Occipital lobe (tissue), 2 donors: ENCODE results near the gene MYDGF. TPM values are rescaled to one million over a fixed set of nuclear protein-coding genes. Genes with fewer than 3 reads are reported as not detected.
A peak's percentile ranks its signal among the peaks of the same experiment; 100 is the strongest.
"Not testable (repeated sequence)": the region's sequence is repeated elsewhere in the genome, so short reads cannot be mapped to it uniquely, and the experiment has no call there.

Experiments used
- DNase-seq: peaks from one replicate; lab custom pipeline; 2025; lab: John Stamatoyannopoulos, UW
- total RNA-seq: library from RNA; depleted of rRNA; stranded (reverse); fragments of >200 nt; gene quantifications from one replicate; pipeline ENCODE4 v1.2.3, GENCODE V29; 2014

MYDGF gene
- total RNA-seq, 1 donor from 2014 or later: 37.9 TPM

DNA sequence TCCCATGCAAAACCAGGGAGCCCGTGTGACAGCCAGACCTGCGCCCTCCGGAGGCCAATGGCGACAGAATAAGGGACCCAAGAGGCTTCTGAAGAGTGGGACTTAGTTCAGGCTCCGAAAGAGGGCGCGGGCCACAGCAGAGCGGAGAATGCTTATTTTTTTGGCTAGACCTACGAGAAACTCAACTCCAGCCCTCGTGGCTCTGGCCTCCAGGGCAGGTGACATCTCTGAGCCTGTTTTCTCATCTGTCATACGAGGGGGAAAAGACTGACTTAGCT lies 30.5 kb upstream of the MYDGF start:
- DNase-seq: no peak

DNA sequence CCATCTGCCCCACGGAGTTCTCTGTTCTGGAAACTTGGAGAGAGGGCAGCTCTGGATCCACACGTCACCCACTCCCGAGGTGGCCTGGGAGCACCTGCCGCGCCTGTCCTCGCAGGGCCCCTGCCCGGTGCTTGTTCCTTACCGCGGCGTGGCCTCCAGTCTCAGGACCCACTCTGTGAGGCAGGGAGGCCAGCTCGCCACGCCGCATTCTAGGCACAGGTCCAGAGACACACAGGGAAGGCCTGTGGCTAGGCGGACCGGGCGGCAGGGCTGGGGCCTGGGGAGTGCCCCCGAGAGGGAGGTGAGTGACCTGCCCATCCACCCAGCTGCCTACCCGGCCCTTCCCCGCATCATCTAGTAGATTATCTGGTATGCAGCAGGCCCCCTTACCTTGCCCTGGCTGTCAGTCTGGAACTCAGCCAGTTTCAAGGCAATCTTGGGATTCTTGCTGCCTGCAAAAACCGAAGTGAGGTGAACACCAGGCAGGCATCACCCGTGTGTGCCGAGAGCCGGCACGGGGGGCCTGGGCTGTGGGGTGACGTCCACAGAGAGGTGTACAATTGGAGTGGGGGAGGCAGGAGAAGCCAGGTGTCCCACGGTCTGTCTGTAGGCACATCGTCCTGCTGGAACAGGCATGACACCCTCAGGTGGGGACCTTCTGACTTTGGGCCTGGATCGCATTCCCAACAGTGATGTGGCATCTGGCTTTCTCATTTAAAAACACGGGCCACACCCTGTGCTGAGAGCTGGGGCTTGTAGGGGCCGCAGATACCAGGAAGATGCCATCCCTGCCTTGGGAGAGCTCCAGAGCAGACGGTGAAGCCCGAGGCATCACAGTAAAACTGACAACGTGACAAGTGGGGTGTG lies 29.9 kb upstream of the MYDGF start:
- no peak for DNase-seq

DNA sequence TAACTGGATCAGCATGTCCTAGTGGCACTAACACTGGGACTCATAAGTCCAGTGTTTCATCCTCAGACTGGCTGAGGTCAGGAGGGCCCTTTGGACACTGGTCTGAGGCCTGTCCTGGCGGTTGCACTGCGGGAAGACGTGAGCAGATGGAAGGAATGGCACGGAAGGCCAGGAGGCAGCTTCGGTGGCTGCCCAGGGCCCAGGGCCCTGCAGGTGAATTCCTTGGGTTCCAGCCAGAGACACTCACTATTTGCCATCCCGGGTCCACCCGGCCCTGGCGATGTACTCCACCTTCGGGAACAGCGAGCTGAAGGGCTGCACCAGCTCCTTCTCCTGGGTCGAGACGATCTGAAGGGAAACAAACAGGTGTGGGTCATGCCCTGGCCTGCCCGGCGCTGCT lies 27.2 kb upstream of the MYDGF start:
- no peak for DNase-seq

DNA sequence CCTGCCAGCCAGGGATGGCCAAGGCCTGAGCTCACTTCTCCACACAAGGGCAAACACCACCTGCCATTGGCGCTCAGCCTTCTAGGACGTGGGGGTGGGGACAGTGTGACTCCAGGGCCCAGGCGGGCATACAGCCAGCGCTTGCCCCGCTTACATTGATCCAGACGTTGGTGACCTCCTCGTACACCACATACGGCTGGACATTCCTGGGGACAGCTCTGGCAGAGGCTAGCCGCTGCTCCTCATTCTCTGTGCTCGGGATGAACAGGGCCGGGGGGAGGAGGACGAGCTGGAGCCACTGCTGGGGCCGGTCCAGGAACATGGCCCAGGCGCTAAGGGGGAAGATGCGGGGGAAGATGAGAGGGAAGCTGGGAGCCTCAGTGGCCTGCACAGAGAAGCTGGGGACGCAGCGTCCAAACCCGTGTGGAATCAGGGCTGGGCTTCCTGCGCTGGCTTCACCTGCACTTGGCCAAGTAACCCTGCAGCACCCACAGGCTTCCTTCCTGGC lies 25.1 kb upstream of the MYDGF start:
- DNase-seq: no peak

DNA sequence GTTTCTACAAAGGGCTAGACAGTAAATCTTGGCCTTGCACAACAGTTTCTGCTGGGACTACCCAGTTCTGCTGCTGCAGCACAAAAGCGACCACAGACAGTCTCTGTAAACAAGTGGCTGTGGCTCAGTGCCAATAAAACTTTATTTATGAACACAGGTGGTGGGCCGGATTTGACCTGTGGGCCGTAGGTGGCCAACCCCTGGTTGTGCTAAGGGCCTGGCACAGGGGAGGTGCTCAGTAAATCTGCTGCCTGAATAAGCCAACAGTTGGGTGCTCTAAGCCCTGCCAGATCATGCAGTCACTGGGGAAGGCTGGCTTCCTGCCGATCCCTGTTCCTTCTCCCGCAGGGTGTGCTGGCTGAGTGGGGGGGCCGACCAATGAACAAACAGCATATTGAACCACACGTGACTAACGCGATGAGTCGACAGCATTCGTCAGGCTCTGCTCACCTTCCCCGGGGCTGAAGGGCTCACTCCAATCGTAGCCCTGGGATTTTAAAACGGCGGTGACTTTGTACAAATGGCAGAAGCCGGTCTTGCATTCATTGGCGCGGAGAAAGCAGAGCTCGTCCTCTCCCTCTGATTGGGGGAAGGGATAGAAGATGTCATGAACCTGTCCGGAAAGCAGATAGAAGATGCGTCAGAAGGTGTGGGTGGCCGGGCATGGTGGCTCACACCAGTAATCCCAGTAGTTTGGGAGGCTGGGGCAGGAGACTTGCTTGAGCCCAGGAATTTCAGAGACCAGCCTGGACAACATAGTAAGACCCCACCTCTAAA lies 24.3 kb upstream of the MYDGF start:
- peak; percentile 46 for DNase-seq

DNA sequence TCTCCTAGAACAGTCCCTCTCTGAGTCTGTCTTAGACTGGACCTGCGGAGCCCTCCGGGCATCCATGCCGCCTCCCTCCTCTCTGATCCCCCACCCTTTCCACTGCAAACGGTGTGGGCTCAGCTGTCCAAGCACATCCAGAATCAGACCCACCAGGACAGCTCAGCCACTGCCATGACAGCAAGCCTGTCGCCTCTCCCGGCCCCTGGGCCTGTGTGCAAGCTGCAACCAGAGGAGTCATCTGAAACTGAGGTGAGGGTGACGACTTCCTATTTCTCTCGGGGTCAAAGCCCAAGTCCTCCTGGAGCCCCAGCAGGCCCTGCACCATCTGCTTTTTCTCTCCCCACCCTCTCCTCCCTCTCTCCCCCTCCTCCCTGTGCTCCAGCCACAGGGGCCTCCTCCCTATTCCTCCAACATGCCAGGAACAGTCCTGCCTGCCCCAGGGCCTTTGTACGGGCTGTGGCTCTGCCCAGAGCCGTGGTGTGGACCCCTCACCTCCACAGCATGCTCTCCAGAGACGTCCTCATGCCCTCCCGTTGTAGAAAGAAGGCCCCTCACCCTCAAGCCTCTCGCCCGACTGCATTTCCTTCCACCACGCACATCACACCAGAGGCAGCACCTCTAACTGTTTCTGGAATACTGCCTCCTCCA lies 23.5 kb upstream of the MYDGF start:
- DNase-seq: no peak

DNA sequence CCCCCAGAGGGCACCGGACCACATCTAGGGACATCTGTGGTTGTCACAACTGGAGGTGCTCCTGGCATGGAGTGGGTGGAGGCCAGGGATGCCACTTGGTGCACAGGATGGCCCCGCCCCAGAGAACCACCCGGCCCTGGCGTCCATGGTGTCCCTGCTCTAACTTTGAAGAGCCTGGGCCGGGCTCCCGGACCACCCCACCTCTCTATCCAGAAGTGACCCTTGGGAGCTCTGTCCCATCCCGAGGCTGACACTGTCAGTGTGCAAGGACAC lies 22.9 kb upstream of the MYDGF start:
- no peak for DNase-seq

DNA sequence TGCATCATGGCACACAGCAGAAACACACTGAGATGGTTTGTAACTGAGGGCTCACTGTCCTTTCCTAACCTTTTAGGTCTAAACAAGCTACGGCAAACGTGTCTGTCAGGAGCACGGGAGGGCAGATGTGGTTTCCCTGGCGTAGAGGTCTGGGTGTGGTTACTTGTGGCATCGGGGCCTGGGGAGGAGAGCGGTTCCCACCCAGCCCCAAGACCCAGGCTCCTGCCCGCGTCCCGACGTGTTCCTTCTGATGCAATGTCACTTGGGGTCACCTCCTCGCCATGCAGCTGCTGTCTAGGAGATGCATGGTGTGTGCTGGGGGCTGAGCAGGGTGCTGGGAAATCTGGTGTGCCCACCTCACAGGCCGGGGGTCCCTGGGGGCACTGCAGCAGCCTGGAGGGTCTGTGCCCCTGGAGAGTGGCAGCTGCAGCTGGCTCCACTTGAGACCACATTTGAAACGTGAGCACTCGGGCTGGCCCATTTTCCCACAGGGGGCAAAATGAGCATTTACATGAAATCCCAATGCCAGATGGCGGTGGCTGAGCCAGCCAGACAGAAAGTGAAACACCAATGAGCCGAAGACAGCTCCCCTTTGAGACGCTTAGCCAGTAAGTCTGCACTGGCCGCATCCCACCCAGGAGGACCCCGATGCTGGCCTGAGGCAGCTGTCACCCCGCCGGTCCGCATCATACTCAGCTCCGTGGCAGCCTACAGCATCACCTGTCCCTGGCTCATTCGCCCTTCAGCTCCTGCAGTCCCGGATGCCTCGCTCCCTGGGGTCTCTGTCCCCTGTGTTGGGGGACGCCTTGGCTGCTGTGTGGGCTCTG lies 22.3 kb upstream of the MYDGF start:
- DNase-seq: no peak

DNA sequence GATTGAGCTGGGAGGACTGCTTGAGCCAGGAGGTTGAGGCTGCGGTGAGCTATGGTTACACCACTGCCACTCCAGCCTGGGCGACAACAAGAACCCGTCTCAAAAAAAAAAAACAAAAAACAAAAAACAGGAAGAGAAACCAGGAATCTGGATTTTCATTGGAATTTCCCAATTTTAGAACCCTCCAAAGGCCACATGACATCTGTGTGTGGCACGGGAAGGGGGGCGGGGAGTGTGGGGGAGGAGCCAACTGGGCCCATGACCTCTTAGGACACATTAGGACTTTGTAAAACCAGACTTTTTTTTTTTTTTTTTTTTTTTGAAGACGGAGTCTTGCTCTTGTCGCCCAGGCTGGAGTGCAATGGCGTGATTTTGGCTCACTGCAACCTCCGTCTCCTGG lies 21.2 kb upstream of the MYDGF start:
- DNase-seq: no peak

DNA sequence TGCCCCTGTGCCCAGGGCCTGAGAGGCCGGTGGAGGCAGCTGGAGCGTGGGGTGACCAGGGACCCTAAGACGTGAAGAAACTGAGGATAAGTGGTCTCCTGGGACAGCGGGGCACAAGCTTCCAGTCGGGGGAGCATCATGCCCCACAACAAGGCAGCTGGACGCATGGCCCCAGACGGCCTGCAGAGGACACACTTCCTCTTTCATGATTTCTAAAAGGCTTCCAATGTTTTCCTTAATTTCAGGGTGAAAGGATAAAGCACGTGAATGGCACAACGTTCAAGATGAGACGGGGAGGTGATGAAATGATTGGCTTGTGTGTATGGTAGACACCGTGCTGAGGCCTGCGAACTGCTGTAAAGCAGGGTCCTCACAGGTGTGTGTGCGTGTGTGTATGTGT lies 20.2 kb upstream of the MYDGF start:
- no peak for DNase-seq

DNA sequence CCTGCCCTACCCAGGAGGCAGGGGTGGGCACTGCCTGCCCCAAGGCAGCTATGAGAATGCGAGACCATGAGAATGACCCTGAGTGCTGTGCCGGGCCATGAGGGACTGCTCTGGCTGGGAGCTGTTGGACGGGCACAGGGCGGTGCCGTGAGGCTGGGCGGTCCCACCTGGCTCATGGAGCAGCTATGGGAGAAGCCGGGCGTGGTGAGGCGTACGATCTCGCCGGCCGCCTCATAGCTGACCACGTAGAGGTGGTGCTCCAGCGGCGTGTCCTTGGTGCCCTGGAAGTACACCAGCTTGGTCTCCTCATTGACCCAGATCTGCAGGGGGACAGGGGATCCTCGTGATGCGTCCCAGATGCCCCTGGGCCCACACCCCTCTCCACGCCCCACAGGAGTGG lies 19.3 kb upstream of the MYDGF start:
- DNase-seq: no peak

DNA sequence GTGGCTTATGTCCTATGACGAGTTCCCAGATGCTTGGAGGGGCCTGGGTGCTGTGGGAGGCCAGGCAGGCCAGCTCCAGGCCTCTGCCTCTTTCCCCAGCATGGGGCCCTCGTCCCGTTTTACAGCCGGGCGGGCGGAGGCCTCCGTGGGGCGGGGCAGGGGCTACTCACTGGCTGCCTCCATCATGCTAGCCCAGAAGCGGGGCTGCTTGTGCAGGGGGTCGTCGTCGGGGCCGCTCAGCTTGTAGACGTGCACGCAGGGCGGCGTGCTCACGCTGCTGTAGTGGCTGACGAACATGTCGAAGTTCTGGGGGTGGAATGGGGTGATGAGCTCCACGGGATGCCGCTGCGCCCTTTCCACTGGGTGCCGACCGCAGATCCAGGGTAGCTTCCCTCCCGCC lies 18.4 kb upstream of the MYDGF start:
- DNase-seq: no peak

DNA sequence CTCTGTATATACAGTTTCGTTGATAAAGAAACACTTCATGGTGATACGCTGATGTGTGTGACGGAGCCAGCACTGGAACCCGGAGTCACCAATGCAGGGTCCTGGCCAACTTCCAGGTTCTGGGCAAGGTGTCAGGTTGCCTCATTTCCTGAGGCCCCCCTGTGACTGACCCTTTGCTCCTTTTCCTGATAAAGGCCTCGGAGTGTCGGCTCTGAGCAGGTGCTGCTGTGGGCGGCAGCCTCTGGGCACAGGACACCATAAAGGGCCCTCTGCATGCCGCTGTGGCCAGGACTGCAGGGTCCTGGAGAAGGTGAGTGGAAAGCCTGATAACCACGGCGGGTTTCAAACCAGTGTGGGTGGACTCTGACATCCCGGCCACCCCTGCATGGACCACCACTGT lies 17.3 kb upstream of the MYDGF start:
- DNase-seq: no peak

DNA sequence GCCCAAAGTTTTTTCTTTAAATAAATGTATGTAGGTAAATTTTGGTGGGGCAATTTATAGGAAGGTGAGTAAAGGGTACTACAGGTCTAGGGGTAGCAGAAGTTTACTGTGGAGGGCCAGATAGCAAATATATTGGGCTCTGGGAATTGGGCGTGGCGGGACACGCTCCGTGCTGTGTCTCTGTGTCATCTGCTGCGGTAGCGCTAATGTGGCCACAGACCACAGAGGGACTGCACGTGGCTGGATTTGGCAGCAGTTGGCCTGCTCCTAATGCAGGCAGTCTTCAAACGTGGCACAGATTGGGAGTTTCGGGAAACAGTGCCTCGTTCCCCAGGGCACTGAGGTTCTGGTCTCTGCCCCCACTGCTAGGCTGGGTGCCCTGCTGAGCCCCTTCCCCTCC lies 16.6 kb upstream of the MYDGF start:
- DNase-seq: no peak

DNA sequence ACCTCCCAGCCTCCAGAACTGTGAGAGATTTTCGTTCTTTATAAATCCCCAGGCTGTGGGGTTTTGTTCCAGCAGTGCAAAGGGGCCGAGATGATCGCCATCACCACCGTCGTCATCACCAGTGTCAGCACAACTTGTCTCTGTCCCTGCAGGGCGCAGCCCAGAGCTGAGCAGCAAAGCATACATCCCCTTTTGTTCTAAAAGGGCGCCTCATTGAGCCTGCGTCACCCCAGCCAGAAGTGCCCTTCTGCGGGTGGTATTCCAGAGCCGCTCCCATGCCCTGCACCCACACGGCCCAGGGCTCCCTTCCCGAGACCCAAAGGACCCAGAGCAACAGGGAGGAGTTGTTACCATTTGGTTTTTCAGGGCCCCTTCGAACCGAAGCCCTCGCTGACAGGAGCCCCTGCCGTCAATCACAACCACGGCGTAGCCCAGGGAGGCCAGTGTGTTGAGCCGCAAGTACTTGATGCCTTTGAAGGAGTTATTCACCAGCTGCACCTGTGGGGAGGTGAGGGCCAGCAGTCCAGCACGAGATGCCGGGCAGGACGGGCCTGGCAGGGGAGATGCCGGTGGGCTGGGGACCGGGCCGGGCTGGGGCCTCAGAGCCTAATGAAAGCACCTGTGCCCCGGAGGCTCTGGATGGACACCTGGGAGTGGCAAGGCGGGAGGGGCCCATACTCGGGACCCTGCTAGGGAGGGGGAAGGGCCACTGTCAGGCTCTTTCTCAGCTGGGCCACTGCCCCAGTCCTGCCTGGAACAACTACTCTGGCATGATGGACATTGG lies 14.4 kb upstream of the MYDGF start:
- DNase-seq: no peak

DNA sequence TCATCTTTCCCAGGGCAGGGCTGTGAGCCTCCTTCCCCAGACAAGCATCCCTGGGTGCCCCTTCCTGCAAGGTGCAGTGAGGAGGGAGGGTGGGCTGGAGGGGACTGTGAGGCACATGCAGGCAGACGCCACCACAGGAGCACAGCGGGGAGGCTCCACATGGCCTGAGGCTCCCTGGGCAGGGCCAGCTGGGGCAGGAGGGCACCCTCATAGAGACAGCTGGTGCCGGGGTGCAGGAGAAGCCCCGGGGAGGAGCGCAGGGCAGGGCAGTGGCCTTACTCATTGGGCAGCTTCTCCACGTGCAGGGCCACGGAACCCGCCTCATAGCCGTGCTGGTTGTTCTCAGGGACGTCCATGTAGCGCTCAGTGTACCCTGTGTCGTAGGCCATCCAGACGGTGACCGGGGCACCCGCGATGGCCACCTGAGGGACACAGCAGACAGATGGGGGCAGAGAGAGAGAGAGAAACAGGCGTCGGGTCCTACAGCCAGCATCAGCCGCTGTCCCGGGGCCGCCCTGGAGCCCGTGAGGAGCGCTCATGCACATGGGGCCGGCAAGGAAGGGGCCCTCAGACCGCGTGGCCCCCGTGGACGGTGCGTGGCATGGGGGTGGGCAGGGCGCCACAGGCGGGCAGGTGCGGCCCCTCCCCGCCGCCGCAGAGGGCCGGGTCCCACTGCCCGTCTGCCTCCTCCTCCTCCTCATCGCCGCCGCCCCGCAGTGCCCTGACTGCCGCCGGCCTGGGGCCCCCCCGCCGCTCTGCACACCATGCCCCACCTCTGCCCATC lies 12.5 kb upstream of the MYDGF start:
- no peak for DNase-seq

DNA sequence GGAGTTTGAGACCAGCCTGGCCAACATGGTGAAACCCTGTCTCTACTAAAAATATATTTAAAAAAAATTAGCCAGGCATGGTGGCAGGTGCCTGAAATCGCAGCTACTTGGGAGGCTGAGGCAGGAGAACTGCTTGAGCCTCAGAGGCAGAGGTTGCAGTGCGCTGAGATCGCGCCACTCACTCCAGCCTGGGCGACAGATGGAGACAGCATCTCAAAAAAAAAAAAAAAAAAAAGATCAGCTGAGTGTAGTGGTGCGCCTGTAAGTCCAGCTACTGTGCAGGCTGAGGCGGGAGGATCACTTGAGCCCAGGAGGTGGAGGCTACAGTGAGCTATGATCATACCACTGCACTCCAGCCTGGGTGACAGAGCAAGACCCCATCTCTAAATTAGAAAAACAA lies 9.9 kb upstream of the MYDGF start:
- DNase-seq: not testable (repeated sequence)

DNA sequence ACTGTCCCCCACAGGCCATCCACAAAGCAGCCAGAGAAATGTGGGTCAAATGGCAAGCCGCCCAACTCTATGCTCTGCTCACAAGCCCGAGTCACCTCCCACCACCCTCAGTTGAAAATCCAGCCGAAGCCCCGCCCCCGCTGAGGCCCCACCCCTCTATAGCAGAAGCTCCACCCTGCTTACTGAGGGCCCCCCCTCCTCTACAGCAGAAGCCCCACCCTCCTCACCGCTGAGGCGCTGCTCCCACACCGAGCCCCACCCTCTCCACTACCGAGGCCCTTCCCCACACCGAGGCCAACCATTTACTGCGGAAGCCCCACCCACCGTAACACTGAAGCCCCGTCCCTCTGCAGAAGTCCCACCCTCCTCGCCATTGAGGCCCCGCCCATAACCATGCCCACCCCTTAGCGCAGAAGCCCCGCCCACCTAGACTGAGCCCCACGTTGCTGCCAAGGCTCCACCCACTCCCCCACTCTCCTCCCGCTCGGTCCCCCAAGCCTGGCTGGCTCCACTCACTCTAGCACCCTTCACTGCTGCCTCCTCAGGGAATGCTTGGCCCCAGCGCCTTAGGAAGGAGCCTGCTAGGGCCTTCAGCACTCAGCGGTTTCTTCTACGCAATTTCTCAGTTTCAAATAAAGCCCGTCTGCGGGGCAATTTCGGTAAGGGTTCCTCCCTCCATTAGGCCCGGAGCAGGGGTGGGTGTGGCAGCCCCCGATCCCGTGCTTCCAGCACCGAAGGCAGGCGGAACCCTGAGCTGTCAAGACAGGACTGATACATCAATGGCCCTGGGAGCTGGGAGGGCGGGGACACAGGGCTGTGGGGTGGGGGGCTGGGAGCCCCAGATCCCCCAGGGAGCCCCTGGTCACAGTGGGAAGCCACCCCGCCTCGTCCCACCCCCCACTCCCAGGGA lies 9.0 kb upstream of the MYDGF start:
- DNase-seq: no peak
